GM12878 (cell line): Measurements from ENCODE around the gene MORN4. TPM values are rescaled to one million over a fixed set of nuclear protein-coding genes. Genes with fewer than 3 reads are reported as not detected.

Source experiments
- ATAC-seq: fragments of 200-7000 bp; cut with Tn5 transposase; 3 replicates; pipeline ENCODE4 v1.9.1; 2020; ENCODE audit warnings: mild to moderate bottlenecking, moderate library complexity
- BruUV-seq: library from RNA; stranded (reverse); fragments of 400-500 nt; replicated peaks from 2 replicates; lab custom pipeline; 2021; lab: Mats Ljungman, UMichigan
- CTCF ChIA-PET: fragments of 300-600 bp; sonication (Branson Sonifier 250); formaldehyde crosslinking; extraction: SDS; loops from one replicate; lab custom pipeline; 2021; ENCODE audit warnings: inconsistent platforms; lab: Yijun Ruan, JAX
- POLR2A ChIA-PET: fragments of 350-600 bp; formaldehyde crosslinking; extraction: SDS; loops from one replicate; lab custom pipeline; 2021; ENCODE audit warnings: inconsistent platforms; lab: Charles Lee
- RAD21 ChIA-PET: fragments of 300-600 bp; sonication (Branson Sonifier 250); formaldehyde crosslinking; loops from one replicate; lab custom pipeline; 2023; ENCODE audit warnings: antibody characterized with exemption; ENCODE audit not compliant: unreplicated experiment; lab: Charles Lee
- SMC1A ChIA-PET: fragments of 300-600 bp; sonication (Branson Sonifier 250); formaldehyde crosslinking; loops from one replicate; lab custom pipeline; 2023; ENCODE audit not compliant: unreplicated experiment, uncharacterized antibody; lab: Charles Lee
- DNase-seq: peaks from one replicate; pipeline ENCODE4 v3.0.0-alpha.2; 2011; ENCODE audit warnings: low read depth, low spot score
- FAIRE-seq: peaks from 3 replicates; lab custom pipeline; 2011; peaks lifted over from hg19 to GRCh38; lab: Jason Lieb, UNC
- H2AFZ ChIP-seq: 2 replicates; pipeline ENCODE4 v1.6.0; 2011; ENCODE audit warnings: low read depth, low read length, control low read depth; ENCODE audit not compliant: control insufficient read depth
- H3K27ac ChIP-seq: 2 replicates; pipeline ENCODE4 v1.5.1; 2011; ENCODE audit warnings: control low read depth; ENCODE audit not compliant: control insufficient read depth, insufficient read depth
- H3K27me3 ChIP-seq, 2 experiments: replicated peaks in 1 of 2; 2 replicates each; pipeline versions ENCODE4 v1.6.0 to v1.6.1; 2011; ENCODE audit warnings: low read length in 1 of 2; ENCODE audit not compliant: control insufficient read depth in 2 of 2, insufficient read depth in 2 of 2
- H3K36me3 ChIP-seq, 2 experiments: 2 replicates each; pipeline ENCODE4 v1.5.1; 2011; ENCODE audit warnings: low read length in 1 of 2; ENCODE audit not compliant: control insufficient read depth in 2 of 2, insufficient read depth in 2 of 2
- H3K4me1 ChIP-seq: 2 replicates; pipeline ENCODE4 v1.6.1; 2011; ENCODE audit warnings: mild to moderate bottlenecking, low read length, moderate library complexity, mixed read lengths; ENCODE audit not compliant: control insufficient read depth, insufficient read depth
- H3K4me2 ChIP-seq: 2 replicates; pipeline ENCODE4 v1.6.0; 2011; ENCODE audit warnings: control low read depth; ENCODE audit not compliant: control insufficient read depth, insufficient read depth
- H3K4me3 ChIP-seq: fragments of 200-600 bp; sonication (generic); 2 replicates; pipeline ENCODE4 v1.5.1; 2016
- H3K79me2 ChIP-seq: 2 replicates; pipeline ENCODE4 v1.6.0; 2011; ENCODE audit warnings: low read length; ENCODE audit not compliant: control insufficient read depth, insufficient read depth
- H3K9ac ChIP-seq: 2 replicates; pipeline ENCODE4 v1.8.0; 2011; ENCODE audit warnings: low read length, control low read depth, mixed read lengths; ENCODE audit not compliant: control insufficient read depth, insufficient read depth
- H3K9me3 ChIP-seq: replicated peaks from 3 replicates; pipeline ENCODE4 v1.5.1; 2011; ENCODE audit warnings: mild to moderate bottlenecking, low read length; ENCODE audit not compliant: control insufficient read depth, insufficient read depth
- H4K20me1 ChIP-seq: 2 replicates; pipeline ENCODE4 v1.6.0; 2011; ENCODE audit not compliant: control insufficient read depth, insufficient read depth
- BACH1 ChIP-seq: fragments of 450-650 bp; IDR thresholded peaks from 2 replicates; pipeline ENCODE4 v1.6.1; 2017; ENCODE audit warnings: mild to moderate bottlenecking, borderline replicate concordance
- MEF2A ChIP-seq: IDR thresholded peaks from 2 replicates; pipeline ENCODE4 v1.6.1; 2011; ENCODE audit warnings: low read depth, mild to moderate bottlenecking, low read length, moderate library complexity; ENCODE audit not compliant: insufficient read depth
- NFIC ChIP-seq: IDR thresholded peaks from 2 replicates; pipeline ENCODE4 v1.6.1; 2012; ENCODE audit warnings: low read depth, mild to moderate bottlenecking, inconsistent platforms, low read length, moderate library complexity
- YBX1 ChIP-seq: fragments of 450-650 bp; IDR thresholded peaks from 2 replicates; pipeline ENCODE4 v1.6.1; 2016; ENCODE audit warnings: antibody characterized with exemption
- ZBTB40 ChIP-seq: fragments of 450-650 bp; IDR thresholded peaks from 2 replicates; pipeline ENCODE4 v1.6.1; 2016; ENCODE audit warnings: mild to moderate bottlenecking, moderate library complexity, borderline replicate concordance
- WGBS: methylation state at CpG from one replicate; pipeline ENCODE4 v1.1.6; 2016; ENCODE audit warnings: low lambda C conversion rate; ENCODE audit not compliant: insufficient replicate concordance, insufficient coverage; ENCODE audit errors: missing lambda C conversion rate; 5-methylcytosine and 5-hydroxymethylcytosine counted together
- in situ Hi-C: fragments of 300-500 bp; cut with MboI; formaldehyde crosslinking; loops from 9 replicates; pipeline ENCODE4 v1.14.3; 2018; ENCODE audit warnings: mixed read lengths
- intact Hi-C: fragments of 100-400 bp; cut with micrococcal nuclease; formaldehyde crosslinking; loops from one replicate; pipeline ENCODE4 v1.14.2; 2022; ENCODE audit not compliant: unreplicated experiment
- polyA plus RNA-seq, 11 experiments: library from polyadenylated mRNA; depleted of rRNA in 4 of 11; unstranded in 6 of 11; stranded (reverse) in 5 of 11; fragments of >200 nt; fragmentation: Nextera tagmentation in 4 of 11; fragmentation: Illumina TruSeq in 1 of 11; extraction: Ambion mirVana in 4 of 11; extraction: Trizol in 1 of 11; gene quantifications; 1 replicate in 1 of 11; 2 replicates in 10 of 11; pipeline versions ENCODE4 v1.2.1 to v1.2.3, GENCODE V29; 2011 to 2016; ENCODE audit warnings: inconsistent platforms in 2 of 11, missing spikeins in 2 of 11, low read depth in 1 of 11
- total RNA-seq, 4 experiments: library from RNA; depleted of rRNA in 3 of 4; stranded (reverse); fragments of >200 nt in 3 of 4; fragmentation: Illumina TruSeq in 1 of 4; extraction: Trizol in 1 of 4; gene quantifications; 2 replicates each; pipeline versions ENCODE4 v1.2.1 to v1.2.3, GENCODE V29; 2013 to 2021
- TF ChIP-seq, protein P1 (sequence below): fragments of 150-350 bp; IDR thresholded peaks from 2 replicates; pipeline ENCODE4 v1.6.1; 2016; ENCODE audit warnings: low read depth, low read length

The MORN4 gene
- total and polyA plus RNA-seq, 10 of the 15 experiments (the other 5 are each of a cell fraction or from before 2014, with no cell fraction given), result 1.3 to 5.5 (median 2.6) TPM

DNA sequence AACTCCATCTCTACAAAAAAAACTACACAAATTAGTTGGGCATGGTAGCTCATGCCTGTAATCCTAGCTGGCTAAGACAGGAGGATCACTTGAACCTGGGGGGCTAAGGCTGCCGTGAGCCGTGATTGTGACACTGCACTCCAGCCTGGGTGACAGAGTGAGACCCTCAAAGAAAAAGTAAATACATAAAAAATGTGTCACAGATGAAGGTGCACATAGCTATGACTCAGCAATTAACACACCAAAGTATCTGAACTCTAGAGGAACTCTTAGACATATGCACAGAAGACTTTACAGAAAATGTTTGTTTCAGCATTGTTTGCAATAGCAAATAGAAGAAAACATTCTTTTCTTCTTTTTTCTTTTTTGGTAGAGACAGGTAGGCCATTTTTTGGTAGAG, 35.5 kb downstream of the MORN4 start:
- no peak overlapping the region for H3K9ac ChIP-seq
- in situ Hi-C loops, result no loop called here
- H3K4me3 ChIP-seq, result no peak overlapping the region
- ATAC-seq (no peak), FAIRE-seq (no peak), DNase-seq (no peak)
- intact Hi-C loops, result no loop called here
- H3K27me3 ChIP-seq, result no peaks in the 10 kb centered on the region; a peak in 1 of 4 replicates
- TF ChIP-seq BACH1 (0 out of 2 replicates have a peak, but pooled peaks have one; percentile 35), YBX1 (no peak)
- RAD21 ChIA-PET, result no interaction called here
- H4K20me1 ChIP-seq, result no peaks in the 10 kb centered on the region
- no peak overlapping the region for H3K4me2 ChIP-seq
- H3K36me3 ChIP-seq, result no peaks in the 10 kb centered on the region
- H3K4me1 ChIP-seq, result no peaks in the 10 kb centered on the region
- SMC1A ChIA-PET, result no interaction called here
- WGBS, result 84% methylated on average over 2 of the region's 2 CpGs
- H3K9me3 ChIP-seq, result no peaks in the 10 kb centered on the region
- H3K79me2 ChIP-seq, result no peaks in the 10 kb centered on the region
- BruUV-seq, result no TSS peak
- POLR2A ChIA-PET, result no interaction called here
- CTCF ChIA-PET, result interaction anchor here (0.9 to 1.9 kb wide), 2 partner anchors 22 to 25 kb away, joined by 4 to 6 read pairs; partner anchors contain the start of gene ANKRD2
- no peak overlapping the region for H3K27ac ChIP-seq
- no peak overlapping the region for H2AFZ ChIP-seq

DNA sequence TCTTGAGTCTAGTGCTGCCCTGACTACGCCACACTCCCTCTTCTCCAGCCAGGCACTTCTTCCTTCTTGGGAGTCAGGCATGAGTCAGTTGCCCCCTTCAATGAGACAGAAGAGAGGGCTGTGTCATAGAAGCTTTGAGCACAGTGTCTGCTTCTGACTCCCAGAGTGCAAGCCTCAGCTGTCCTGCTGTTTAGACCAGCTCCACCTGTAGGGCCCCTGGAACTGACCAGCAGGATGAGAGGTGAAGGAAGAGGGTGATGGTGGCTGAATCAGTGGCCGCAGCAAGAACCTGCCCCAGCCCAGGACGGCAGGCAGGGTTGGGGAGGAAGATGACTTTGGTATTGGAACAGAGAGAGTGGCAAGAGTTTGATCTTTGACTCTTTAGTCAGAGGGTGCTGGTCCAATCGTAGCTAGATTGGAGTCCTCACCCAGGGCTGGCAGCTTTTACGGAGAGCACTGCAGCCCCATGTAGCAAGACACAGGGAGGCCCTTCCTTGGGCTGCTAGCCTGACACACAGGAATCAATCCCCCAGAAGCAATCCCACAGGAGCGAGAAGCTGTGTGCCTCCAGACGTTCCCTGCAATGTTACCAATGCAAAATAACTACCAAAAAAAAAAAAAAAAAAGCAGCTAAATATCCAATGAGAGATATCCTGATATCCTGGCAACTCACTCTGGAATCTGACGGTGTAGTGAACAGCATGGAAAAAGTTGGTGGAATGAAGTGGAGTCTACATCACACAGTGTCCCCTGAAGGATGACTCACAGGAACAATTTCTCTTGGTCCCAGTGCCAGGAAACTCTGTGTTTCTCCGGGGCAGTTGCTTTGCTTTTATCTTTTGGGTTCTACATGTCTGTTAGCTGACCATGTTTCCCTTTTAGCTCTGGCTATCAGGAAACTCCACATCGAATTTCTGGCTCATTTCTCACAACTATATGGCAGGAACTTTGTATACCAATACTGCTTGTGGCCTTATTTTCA, 36.9 kb downstream of the MORN4 start:
- no peak overlapping the region for H3K27ac ChIP-seq
- H3K27me3 ChIP-seq, result no peaks in the 10 kb centered on the region; a peak in 1 of 4 replicates
- DNase-seq (no peak), FAIRE-seq (no peak), ATAC-seq (no peak)
- no peaks in the 10 kb centered on the region for H3K9me3 ChIP-seq
- ChIA-PET RAD21 (no interaction called here), CTCF (interaction anchor here (0.6 kb wide), 1 partner anchor 645 kb away, joined by 3 read pairs; no protein-coding TSS in a partner anchor), SMC1A (interaction anchor here (1.5 kb wide), 1 partner anchor 9 kb away, joined by 4 read pairs; no protein-coding TSS in a partner anchor), POLR2A (interaction anchor here (0.6 kb wide), 2 partner anchors 19 to 47 kb away, joined by 5 to 6 read pairs; no protein-coding TSS in a partner anchor)
- no TSS peak for BruUV-seq
- H3K36me3 ChIP-seq, result no peaks in the 10 kb centered on the region
- H4K20me1 ChIP-seq, result no peaks in the 10 kb centered on the region
- 31% methylated on average over 10 of the region's 10 CpGs for WGBS
- H3K4me1 ChIP-seq, result no peaks in the 10 kb centered on the region
- no peak overlapping the region for H3K9ac ChIP-seq
- intact Hi-C loops, result no loop called here
- no peak overlapping the region for H3K4me2 ChIP-seq
- H3K4me3 ChIP-seq, result no peak overlapping the region
- no peak overlapping the region for H2AFZ ChIP-seq
- in situ Hi-C loops, result no loop called here
- H3K79me2 ChIP-seq, result no peaks in the 10 kb centered on the region
- TF ChIP-seq ZBTB40, result no peak
- no peak for TF ChIP-seq NFIC
- TF ChIP-seq, protein P1, sequence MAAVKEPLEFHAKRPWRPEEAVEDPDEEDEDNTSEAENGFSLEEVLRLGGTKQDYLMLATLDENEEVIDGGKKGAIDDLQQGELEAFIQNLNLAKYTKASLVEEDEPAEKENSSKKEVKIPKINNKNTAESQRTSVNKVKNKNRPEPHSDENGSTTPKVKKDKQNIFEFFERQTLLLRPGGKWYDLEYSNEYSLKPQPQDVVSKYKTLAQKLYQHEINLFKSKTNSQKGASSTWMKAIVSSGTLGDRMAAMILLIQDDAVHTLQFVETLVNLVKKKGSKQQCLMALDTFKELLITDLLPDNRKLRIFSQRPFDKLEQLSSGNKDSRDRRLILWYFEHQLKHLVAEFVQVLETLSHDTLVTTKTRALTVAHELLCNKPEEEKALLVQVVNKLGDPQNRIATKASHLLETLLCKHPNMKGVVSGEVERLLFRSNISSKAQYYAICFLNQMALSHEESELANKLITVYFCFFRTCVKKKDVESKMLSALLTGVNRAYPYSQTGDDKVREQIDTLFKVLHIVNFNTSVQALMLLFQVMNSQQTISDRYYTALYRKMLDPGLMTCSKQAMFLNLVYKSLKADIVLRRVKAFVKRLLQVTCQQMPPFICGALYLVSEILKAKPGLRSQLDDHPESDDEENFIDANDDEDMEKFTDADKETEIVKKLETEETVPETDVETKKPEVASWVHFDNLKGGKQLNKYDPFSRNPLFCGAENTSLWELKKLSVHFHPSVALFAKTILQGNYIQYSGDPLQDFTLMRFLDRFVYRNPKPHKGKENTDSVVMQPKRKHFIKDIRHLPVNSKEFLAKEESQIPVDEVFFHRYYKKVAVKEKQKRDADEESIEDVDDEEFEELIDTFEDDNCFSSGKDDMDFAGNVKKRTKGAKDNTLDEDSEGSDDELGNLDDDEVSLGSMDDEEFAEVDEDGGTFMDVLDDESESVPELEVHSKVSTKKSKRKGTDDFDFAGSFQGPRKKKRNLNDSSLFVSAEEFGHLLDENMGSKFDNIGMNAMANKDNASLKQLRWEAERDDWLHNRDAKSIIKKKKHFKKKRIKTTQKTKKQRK, result no peak
- no peak for TF ChIP-seq MEF2A
